Chondrocyte (in vitro differentiated cells): ENCODE results near the gene NTRK2. TPM values are rescaled to one million over a fixed set of nuclear protein-coding genes. Genes with fewer than 3 reads are reported as not detected.

Experiments used
- DNase-seq: peaks from one replicate; pipeline ENCODE4 v3.0.0; 2021; ENCODE audit warnings: mixed read lengths, low spot score
- H3K27ac Mint-ChIP-seq: one replicate; pipeline ENCODE4 v1.8.0; 2021; ENCODE audit warnings: mild to moderate bottlenecking, moderate library complexity, mixed read lengths; ENCODE audit not compliant: unreplicated experiment
- H3K27me3 Mint-ChIP-seq: 2 replicates; pipeline ENCODE4 v1.8.0; 2021; ENCODE audit warnings: low read depth, mixed read lengths
- H3K36me3 Mint-ChIP-seq: 2 replicates; pipeline ENCODE4 v1.8.0; 2021; ENCODE audit warnings: low read depth, mixed read lengths
- H3K4me1 Mint-ChIP-seq: 2 replicates; pipeline ENCODE4 v1.8.0; 2021; ENCODE audit warnings: low read depth, mild to moderate bottlenecking, mixed read lengths
- H3K4me3 Mint-ChIP-seq: one replicate; pipeline ENCODE4 v1.8.0; 2021; ENCODE audit warnings: mild to moderate bottlenecking, moderate library complexity, mixed read lengths; ENCODE audit not compliant: unreplicated experiment
- H3K9me3 Mint-ChIP-seq: 2 replicates; pipeline ENCODE4 v1.8.0; 2021; ENCODE audit warnings: low read depth, mixed read lengths
- total RNA-seq: library from RNA; stranded (reverse); gene quantifications from 3 replicates; pipeline ENCODE4 v1.2.1, GENCODE V29; 2021
- TF ChIP-seq, protein P1 (sequence below): fragments of 200-600 bp; sonication (generic); IDR thresholded peaks from 2 replicates; pipeline ENCODE4 v1.5.0; 2021; ENCODE audit warnings: antibody characterized with exemption, mild to moderate bottlenecking, moderate library complexity

The NTRK2 gene
- total RNA-seq, 1 donor from 2014 or later: 40.0 TPM

GRCh38 chr9:85045271-85045670, 375.7 kb downstream of the NTRK2 start:
- no peaks in the 10 kb centered on the region for H3K27me3 Mint-ChIP-seq
- TF ChIP-seq, protein P1, sequence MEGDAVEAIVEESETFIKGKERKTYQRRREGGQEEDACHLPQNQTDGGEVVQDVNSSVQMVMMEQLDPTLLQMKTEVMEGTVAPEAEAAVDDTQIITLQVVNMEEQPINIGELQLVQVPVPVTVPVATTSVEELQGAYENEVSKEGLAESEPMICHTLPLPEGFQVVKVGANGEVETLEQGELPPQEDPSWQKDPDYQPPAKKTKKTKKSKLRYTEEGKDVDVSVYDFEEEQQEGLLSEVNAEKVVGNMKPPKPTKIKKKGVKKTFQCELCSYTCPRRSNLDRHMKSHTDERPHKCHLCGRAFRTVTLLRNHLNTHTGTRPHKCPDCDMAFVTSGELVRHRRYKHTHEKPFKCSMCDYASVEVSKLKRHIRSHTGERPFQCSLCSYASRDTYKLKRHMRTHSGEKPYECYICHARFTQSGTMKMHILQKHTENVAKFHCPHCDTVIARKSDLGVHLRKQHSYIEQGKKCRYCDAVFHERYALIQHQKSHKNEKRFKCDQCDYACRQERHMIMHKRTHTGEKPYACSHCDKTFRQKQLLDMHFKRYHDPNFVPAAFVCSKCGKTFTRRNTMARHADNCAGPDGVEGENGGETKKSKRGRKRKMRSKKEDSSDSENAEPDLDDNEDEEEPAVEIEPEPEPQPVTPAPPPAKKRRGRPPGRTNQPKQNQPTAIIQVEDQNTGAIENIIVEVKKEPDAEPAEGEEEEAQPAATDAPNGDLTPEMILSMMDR: no peak
- no peak for DNase-seq
- no peaks in the 10 kb centered on the region for H3K36me3 Mint-ChIP-seq
- no peaks in the 10 kb centered on the region for H3K9me3 Mint-ChIP-seq
- no peak overlapping the region for H3K4me3 Mint-ChIP-seq
- no peaks in the 10 kb centered on the region for H3K4me1 Mint-ChIP-seq
- H3K27ac Mint-ChIP-seq: no peak overlapping the region

GRCh38 chr9:85046475-85046874, 376.9 kb downstream of the NTRK2 start:
- TF ChIP-seq, protein P1: no peak
- Mint-ChIP-seq H3K9me3 (no peaks in the 10 kb centered on the region), H3K27me3 (no peaks in the 10 kb centered on the region), H3K36me3 (no peaks in the 10 kb centered on the region), H3K4me3 (no peak overlapping the region), H3K27ac (no peak overlapping the region), H3K4me1 (no peaks in the 10 kb centered on the region)
- DNase-seq: no peak

DNA sequence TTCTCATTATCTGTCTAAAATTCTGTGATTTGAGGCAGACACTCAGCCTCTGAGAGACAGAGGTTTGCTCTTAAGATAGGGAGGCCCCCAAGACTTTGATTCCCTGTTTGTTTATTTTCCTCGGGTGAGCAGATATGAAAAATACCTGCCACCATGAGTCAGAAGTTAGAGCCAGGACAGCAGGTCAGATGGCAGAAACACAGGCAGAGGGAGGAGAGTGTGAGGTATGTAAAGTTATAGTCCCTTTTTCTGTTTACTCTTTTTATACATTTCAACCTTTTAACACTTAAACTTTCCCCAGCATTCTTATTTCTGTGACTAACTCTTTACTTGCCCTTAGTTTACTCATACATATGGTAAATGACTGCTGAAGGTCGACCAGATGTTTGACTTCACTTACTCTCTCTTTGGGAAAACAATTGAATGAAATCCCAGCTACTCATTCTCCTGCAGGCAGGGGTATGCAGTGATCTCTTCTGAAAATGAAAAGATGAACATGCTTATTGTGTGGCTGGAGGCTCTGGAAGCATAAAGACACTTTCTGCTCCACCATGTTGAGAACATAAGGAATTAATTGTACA, 383.8 kb downstream of the NTRK2 start:
- H3K9me3 Mint-ChIP-seq: no peaks in the 10 kb centered on the region
- DNase-seq: no peak
- no peak overlapping the region for H3K4me3 Mint-ChIP-seq
- no peaks in the 10 kb centered on the region for H3K36me3 Mint-ChIP-seq
- TF ChIP-seq, protein P1: no peak
- peaks cover 13% of the 10 kb centered on the region for H3K4me1 Mint-ChIP-seq
- peaks cover 3% of the 10 kb centered on the region for H3K27me3 Mint-ChIP-seq
- no peak overlapping the region for H3K27ac Mint-ChIP-seq

- Mint-ChIP-seq H3K9me3 (no peaks in the 10 kb centered on the region), H3K4me3 (no peak overlapping the region), H3K27ac (no peak overlapping the region), H3K27me3 (peaks cover 3% of the 10 kb centered on the region), H3K36me3 (no peaks in the 10 kb centered on the region), H3K4me1 (peaks cover 13% of the 10 kb centered on the region)
- no peak for DNase-seq
- TF ChIP-seq, protein P1: no peak
Measured at GRCh38 chr9:85054017-85054416, 384.5 kb downstream of the NTRK2 start.

DNA sequence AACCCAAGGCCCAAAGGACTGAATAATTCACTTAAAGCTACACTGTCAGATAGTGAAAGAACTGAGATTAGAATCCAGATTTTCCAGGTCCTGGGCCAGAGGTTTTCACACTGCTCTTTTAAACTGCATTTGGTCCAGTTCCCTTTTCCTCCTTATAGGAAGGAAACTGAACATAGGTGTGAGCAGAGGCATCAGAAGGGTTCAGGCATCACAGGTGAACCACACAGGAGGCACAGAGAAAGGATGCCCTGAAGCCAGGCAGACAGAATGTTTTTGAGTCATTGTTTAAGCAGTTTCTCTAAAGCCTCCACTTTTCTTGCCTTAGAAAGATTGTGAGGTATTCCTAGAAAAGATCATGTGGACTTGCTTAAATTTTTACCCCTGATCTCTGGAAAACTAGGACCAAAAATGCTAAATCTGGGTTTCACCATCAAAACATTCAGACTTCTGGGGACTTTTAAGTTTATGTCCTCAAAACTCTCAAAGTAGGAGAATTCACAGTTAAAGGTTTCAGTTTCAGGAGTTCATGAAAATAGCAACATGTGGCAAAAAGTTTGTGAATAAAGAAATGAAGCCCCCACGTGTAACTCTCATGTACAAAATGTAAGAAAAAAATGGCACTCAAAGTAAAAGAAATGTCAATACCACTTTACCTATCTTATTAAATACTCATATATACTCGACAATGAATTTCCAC, 386.1 kb downstream of the NTRK2 start:
- no peak for DNase-seq
- peaks cover 15% of the 10 kb centered on the region for H3K27me3 Mint-ChIP-seq
- no peak overlapping the region for H3K27ac Mint-ChIP-seq
- no peaks in the 10 kb centered on the region for H3K9me3 Mint-ChIP-seq
- TF ChIP-seq, protein P1: no peak
- H3K4me1 Mint-ChIP-seq: peaks cover 13% of the 10 kb centered on the region
- no peaks in the 10 kb centered on the region for H3K36me3 Mint-ChIP-seq
- H3K4me3 Mint-ChIP-seq: no peak overlapping the region
